ENCODE results near the gene TRMT44. TPM values are rescaled to one million over a fixed set of nuclear protein-coding genes. Genes with fewer than 3 reads are reported as not detected.

Gene TRMT44
- total and polyA plus RNA-seq, 8 donors, result 1.8 to 39.7 (median 8.4) TPM

DNA sequence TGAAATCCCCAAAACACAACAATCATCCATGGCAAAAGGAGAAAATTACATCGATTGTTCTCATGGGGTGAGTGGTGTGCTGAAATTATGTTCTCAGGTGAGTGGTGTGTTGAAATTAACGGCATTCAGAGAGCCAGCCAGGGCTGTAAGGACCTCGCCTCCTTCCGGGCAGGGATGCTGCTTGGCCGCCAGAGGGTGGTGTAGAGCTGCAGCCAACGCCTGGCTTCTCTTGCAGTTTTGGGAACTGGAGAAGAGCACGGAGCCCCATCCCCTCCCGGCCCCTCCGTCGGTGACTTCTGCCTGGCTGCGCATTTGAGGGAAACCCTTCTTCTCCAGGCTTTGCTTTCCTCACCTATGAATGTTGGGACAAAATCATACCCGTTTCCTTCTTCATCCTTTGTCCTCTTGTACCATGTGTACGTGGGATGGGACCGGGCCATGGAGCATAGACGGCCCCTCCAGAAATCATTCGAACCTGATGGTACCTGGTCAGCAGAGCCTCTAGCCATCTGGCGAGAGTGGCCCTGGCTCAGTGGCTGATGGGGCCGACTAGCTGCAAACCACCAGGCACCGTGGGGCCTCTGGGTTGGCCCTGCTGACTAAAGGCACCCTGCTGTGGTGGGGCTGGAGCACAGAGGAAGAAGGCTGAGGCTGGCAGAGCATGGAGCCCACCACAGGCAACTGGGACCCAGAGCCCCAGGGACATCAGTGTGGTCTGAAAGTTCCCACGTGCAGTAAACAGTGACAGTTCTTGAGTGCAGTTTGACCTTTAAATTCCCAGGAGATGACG is 28.4 kb downstream of the TRMT44 start:
- intact Hi-C loops (cut with DNase I; ENCODE audit: low total_unique reads), result no loop called here
- DNase-seq, result peak; percentile 64 to 86
- Histone ChIP-seq H3K4me3 (no peak overlapping the region), H3K4me1 (peaks cover 6 to 26% (median 19%) of the 10 kb centered on the region in 4 donors), H3K27me3 (no peaks in the 10 kb centered on the region), H3K9me3 (no peaks in the 10 kb centered on the region), H3K27ac (no peak overlapping the region), H3K36me3 (peaks cover 31 to 76% (median 73%) of the 10 kb centered on the region in 4 donors)
- TF ChIP-seq, protein P1, sequence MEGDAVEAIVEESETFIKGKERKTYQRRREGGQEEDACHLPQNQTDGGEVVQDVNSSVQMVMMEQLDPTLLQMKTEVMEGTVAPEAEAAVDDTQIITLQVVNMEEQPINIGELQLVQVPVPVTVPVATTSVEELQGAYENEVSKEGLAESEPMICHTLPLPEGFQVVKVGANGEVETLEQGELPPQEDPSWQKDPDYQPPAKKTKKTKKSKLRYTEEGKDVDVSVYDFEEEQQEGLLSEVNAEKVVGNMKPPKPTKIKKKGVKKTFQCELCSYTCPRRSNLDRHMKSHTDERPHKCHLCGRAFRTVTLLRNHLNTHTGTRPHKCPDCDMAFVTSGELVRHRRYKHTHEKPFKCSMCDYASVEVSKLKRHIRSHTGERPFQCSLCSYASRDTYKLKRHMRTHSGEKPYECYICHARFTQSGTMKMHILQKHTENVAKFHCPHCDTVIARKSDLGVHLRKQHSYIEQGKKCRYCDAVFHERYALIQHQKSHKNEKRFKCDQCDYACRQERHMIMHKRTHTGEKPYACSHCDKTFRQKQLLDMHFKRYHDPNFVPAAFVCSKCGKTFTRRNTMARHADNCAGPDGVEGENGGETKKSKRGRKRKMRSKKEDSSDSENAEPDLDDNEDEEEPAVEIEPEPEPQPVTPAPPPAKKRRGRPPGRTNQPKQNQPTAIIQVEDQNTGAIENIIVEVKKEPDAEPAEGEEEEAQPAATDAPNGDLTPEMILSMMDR (IDR thresholded peaks at IDR 0.05), result peak in 5 of 7 experiments; percentile 53 to 86 (median 85)
- TF ChIP-seq POLR2AphosphoS5 (IDR thresholded peaks at IDR 0.05), result no peak
- 45 to 54% (median 53%) methylated on average over 16 to 21 of the region's 21 CpGs for WGBS, 5 donors

DNA sequence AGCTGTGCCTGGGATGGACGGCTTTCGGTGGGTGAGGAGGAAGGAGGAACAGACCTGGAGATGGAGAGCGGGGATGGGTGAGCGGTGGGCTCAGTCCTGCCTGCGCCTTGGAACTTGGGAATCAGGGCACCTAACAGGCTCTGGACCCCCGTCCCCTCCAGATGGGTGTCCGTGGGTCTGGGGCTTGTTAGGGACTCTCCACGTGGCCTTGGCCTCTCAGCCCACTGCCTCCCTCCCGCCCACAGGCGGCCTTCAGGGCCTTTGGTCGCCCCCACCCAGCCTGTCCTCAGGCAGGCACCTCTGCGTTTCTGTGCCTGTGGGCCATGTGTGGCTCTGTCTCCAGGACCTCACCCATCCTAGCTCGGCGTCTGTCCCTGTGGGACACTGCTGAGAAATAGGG is 29.0 kb downstream of the TRMT44 start:
- Histone ChIP-seq H3K27me3 (no peaks in the 10 kb centered on the region), H3K36me3 (peaks cover 29 to 70% (median 67%) of the 10 kb centered on the region in 4 donors), H3K9me3 (no peaks in the 10 kb centered on the region), H3K4me3 (no peak overlapping the region), H3K4me1 (peaks cover 6 to 30% (median 19%) of the 10 kb centered on the region in 4 donors), H3K27ac (no peak overlapping the region)
- intact Hi-C loops (cut with DNase I; ENCODE audit: low total_unique reads), result no loop called here
- 94 to 97% (median 94%) methylated on average over 12 to 14 of the region's 14 CpGs for WGBS, 5 donors
- TF ChIP-seq EP300 (IDR thresholded peaks at IDR 0.05), result no peak
- no peak for DNase-seq

DNA sequence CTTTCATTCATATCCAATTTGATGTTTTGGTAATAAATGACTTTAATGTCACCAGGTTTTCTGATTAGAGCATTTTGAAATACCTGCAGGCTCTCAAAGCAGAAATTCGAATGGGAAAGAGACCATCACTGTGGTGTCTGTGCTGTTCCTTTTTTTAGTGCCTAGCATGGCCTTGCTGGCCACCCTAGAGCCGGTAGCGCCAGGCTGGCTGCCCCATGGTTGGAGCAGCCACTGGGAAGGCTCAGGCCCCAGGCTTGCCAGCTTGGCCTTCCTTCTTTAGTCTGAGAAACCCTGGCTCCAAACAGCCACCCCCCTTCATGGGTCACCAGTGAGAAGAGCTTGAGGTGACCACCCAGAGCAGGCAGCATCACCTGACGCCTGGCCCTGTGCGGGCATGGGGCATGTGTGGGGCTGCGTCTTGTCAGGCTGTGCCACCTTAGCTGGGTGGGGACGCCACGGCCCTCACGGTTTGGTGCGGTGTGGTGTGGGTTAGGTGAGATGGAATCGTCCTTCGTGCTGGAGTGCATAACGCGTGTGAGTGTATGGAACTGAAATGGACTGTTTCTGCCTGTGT is 30.0 kb downstream of the TRMT44 start:
- Histone ChIP-seq H3K36me3 (peaks cover 21 to 66% (median 63%) of the 10 kb centered on the region in 4 donors), H3K27ac (no peak overlapping the region), H3K27me3 (no peaks in the 10 kb centered on the region), H3K4me1 (peaks cover 6 to 30% (median 19%) of the 10 kb centered on the region in 4 donors), H3K4me3 (no peak overlapping the region), H3K9me3 (no peaks in the 10 kb centered on the region)
- 90 to 97% (median 96%) methylated on average over 12 to 14 of the region's 14 CpGs for WGBS, 5 donors
- no peak for DNase-seq
- intact Hi-C loops (cut with DNase I; ENCODE audit: low total_unique reads), result loop anchor here (5.0 kb wide), 2 partner anchors 77 to 122 kb away; partner anchors contain the start of gene CPZ
- no peak for TF ChIP-seq EP300 (IDR thresholded peaks at IDR 0.05)
- TF ChIP-seq POLR2AphosphoS5 (IDR thresholded peaks at IDR 0.05), result no peak
- TF ChIP-seq, protein P1 (IDR thresholded peaks at IDR 0.05), result no peak
- TF ChIP-seq POLR2A (IDR thresholded peaks at IDR 0.05), result no peak

DNA sequence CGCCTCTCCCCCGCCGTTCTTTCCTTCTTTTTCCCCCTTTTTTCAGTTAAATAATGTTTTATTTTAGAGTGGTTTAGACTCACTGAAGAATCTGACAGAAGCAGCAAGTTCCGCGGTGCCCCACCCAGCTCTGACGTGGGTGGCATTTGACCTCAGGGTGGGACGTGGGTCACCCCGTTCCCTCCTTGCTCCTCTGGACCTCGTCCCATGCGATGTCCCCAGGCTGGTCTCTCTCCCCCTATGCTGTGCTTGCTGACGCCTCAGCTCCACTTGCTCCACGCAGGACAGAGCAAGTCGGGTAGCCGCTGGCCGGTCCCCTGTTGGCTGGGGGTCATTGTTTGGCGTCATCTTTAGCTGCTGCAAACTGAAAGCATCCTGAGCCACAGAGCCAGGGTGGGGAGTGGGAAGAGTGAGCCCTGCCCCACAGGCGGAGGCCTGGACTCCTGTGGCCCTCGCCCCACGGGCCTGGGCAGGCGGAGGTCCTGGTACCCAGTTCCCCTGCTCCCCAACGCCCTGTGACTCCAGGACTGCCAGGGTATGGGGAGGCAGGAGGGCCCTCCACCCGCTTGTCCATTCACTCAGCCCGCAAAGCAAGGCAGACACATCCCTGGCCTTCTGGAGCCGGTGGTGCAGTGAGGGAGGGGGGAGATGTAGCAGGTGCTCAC is 30.8 kb downstream of the TRMT44 start:
- intact Hi-C loops (cut with DNase I; ENCODE audit: low total_unique reads), result loop anchor here (5.0 kb wide), 2 partner anchors 76 to 121 kb away; partner anchors contain the start of gene CPZ
- Histone ChIP-seq H3K9me3 (no peaks in the 10 kb centered on the region), H3K27ac (peak overlapping the region in 3 of 5 donors; percentile 69 to 76 (median 74)), H3K4me3 (no peak overlapping the region), H3K36me3 (peaks cover 19 to 66% (median 63%) of the 10 kb centered on the region in 4 donors), H3K4me1 (peaks cover 6 to 30% (median 19%) of the 10 kb centered on the region in 4 donors), H3K27me3 (no peaks in the 10 kb centered on the region)
- WGBS, 5 donors, result 87 to 91% (median 89%) methylated on average over 19 to 24 of the region's 24 CpGs
- DNase-seq, result no peak
- TF ChIP-seq EP300 (IDR thresholded peaks at IDR 0.05) (no peak), POLR2A (IDR thresholded peaks at IDR 0.05) (no peak), POLR2AphosphoS5 (IDR thresholded peaks at IDR 0.05) (no peak)
- TF ChIP-seq, protein P1 (IDR thresholded peaks at IDR 0.05), result no peak

All from stomach (tissue), 9 donors.